ENCODE measurements around the gene ENOX1. TPM values are rescaled to one million over a fixed set of nuclear protein-coding genes. Genes with fewer than 3 reads are reported as not detected.

Gene ENOX1
- total RNA-seq, 1 experiment from 2014 or later, result 1.5 TPM

GRCh38 chr13:43773602-43774001, 13.2 kb downstream of the ENOX1 start:
- no peak overlapping the region for H3K4me3 Mint-ChIP-seq (ENCODE audit: low read depth, unreplicated experiment)

GRCh38 chr13:43770871-43771270, 15.9 kb downstream of the ENOX1 start:
- DNase-seq, result no peak
- Mint-ChIP-seq H3K27me3 (ENCODE audit: unreplicated experiment) (peaks cover 16% of the 10 kb centered on the region), H3K36me3 (ENCODE audit: insufficient read depth, unreplicated experiment) (no peaks in the 10 kb centered on the region), H3K4me1 (ENCODE audit: low read depth, unreplicated experiment) (no peaks in the 10 kb centered on the region), H3K4me3 (ENCODE audit: low read depth, unreplicated experiment) (no peak overlapping the region), H3K9me3 (ENCODE audit: low read depth, unreplicated experiment) (no peaks in the 10 kb centered on the region), H3K27ac (ENCODE audit: unreplicated experiment) (no peak overlapping the region)
- no TSS peak for BruUV-seq (replicated peaks)
- CTCF ChIA-PET, result no interaction called here
- intact Hi-C loops (cut with micrococcal nuclease; ENCODE audit: unreplicated experiment), result no loop called here
- no peak for TF ChIP-seq CTCF (IDR thresholded peaks at IDR 0.05; ENCODE audit: unreplicated experiment)

More at GRCh38 chr13:43773602-43774001, 13.2 kb downstream of the ENOX1 start:
- Mint-ChIP-seq H3K27me3 (ENCODE audit: unreplicated experiment) (peaks cover under 1% of the 10 kb centered on the region), H3K9me3 (ENCODE audit: low read depth, unreplicated experiment) (no peaks in the 10 kb centered on the region), H3K27ac (ENCODE audit: unreplicated experiment) (no peak overlapping the region), H3K36me3 (ENCODE audit: insufficient read depth, unreplicated experiment) (no peaks in the 10 kb centered on the region), H3K4me1 (ENCODE audit: low read depth, unreplicated experiment) (no peaks in the 10 kb centered on the region)
- intact Hi-C loops (cut with micrococcal nuclease; ENCODE audit: unreplicated experiment), result no loop called here
- TF ChIP-seq CTCF (IDR thresholded peaks at IDR 0.05; ENCODE audit: unreplicated experiment), result no peak
- DNase-seq, result no peak
- CTCF ChIA-PET, result interaction anchor here (0.5 kb wide), 1 partner anchor 123 kb away, joined by 3 read pairs; no protein-coding TSS in a partner anchor
- BruUV-seq (replicated peaks), result no TSS peak

GRCh38 chr13:43769529-43769928, 17.2 kb downstream of the ENOX1 start:
- no TSS peak for BruUV-seq (replicated peaks)
- no peaks in the 10 kb centered on the region for H3K9me3 Mint-ChIP-seq (ENCODE audit: low read depth, unreplicated experiment)
- no peak overlapping the region for H3K27ac Mint-ChIP-seq (ENCODE audit: unreplicated experiment)
- CTCF ChIA-PET, result no interaction called here
- peaks cover 16% of the 10 kb centered on the region for H3K27me3 Mint-ChIP-seq (ENCODE audit: unreplicated experiment)
- no peak overlapping the region for H3K4me3 Mint-ChIP-seq (ENCODE audit: low read depth, unreplicated experiment)
- intact Hi-C loops (cut with micrococcal nuclease; ENCODE audit: unreplicated experiment), result no loop called here
- H3K4me1 Mint-ChIP-seq (ENCODE audit: low read depth, unreplicated experiment), result no peaks in the 10 kb centered on the region
- no peak for DNase-seq
- H3K36me3 Mint-ChIP-seq (ENCODE audit: insufficient read depth, unreplicated experiment), result no peaks in the 10 kb centered on the region
- no peak for TF ChIP-seq CTCF (IDR thresholded peaks at IDR 0.05; ENCODE audit: unreplicated experiment)

GRCh38 chr13:43767341-43767931, 19.3 kb downstream of the ENOX1 start:
- intact Hi-C loops (cut with micrococcal nuclease; ENCODE audit: unreplicated experiment), result no loop called here
- H3K27me3 Mint-ChIP-seq (ENCODE audit: unreplicated experiment), result peaks cover 16% of the 10 kb centered on the region
- H3K9me3 Mint-ChIP-seq (ENCODE audit: low read depth, unreplicated experiment), result no peaks in the 10 kb centered on the region
- no peak for TF ChIP-seq CTCF (IDR thresholded peaks at IDR 0.05; ENCODE audit: unreplicated experiment)
- no peaks in the 10 kb centered on the region for H3K36me3 Mint-ChIP-seq (ENCODE audit: insufficient read depth, unreplicated experiment)
- no peak overlapping the region for H3K4me3 Mint-ChIP-seq (ENCODE audit: low read depth, unreplicated experiment)
- DNase-seq, result no peak
- H3K27ac Mint-ChIP-seq (ENCODE audit: unreplicated experiment), result no peak overlapping the region
- no TSS peak for BruUV-seq (replicated peaks)
- no peaks in the 10 kb centered on the region for H3K4me1 Mint-ChIP-seq (ENCODE audit: low read depth, unreplicated experiment)
- CTCF ChIA-PET, result no interaction called here
